Liver (tissue), 9 donors: ENCODE data around the gene SGK2. TPM values are rescaled to one million over a fixed set of nuclear protein-coding genes. Genes with fewer than 3 reads are reported as not detected.
"Not testable (repeated sequence)": the region's sequence is repeated elsewhere in the genome, so short reads cannot be mapped to it uniquely, and the experiment has no call there.

Source experiments
- DNase-seq: peaks from one replicate; pipeline ENCODE4 v3.0.0-alpha.2; 2017; ENCODE audit warnings: low spot score
- H3K27ac ChIP-seq, 2 donors: one replicate each; pipeline ENCODE4 v1.7.0; 2013; ENCODE audit warnings: inconsistent platforms in 2 of 2, low read length in 2 of 2, control low read depth in 1 of 2, low read depth in 1 of 2, mild to moderate bottlenecking in 1 of 2
- H3K27me3 ChIP-seq, 4 donors: one replicate each; pipeline versions ENCODE4 v1.6.1 to v1.7.0; 2013; ENCODE audit warnings: low read length in 3 of 4, inconsistent platforms in 1 of 4, mild to moderate bottlenecking in 1 of 4, moderate library complexity in 1 of 4; ENCODE audit not compliant: control insufficient read depth in 4 of 4, insufficient read depth in 4 of 4
- H3K36me3 ChIP-seq, 4 donors: one replicate each; pipeline versions ENCODE4 v1.6.1 to v1.7.0; 2013; ENCODE audit warnings: low read length in 3 of 4, mild to moderate bottlenecking in 3 of 4, low read depth in 1 of 4, moderate library complexity in 1 of 4; ENCODE audit not compliant: control insufficient read depth in 4 of 4, insufficient read depth in 3 of 4
- H3K4me1 ChIP-seq, 4 donors: one replicate each; pipeline versions ENCODE4 v1.6.1 to v1.7.0; 2013; ENCODE audit warnings: low read length in 3 of 4, mild to moderate bottlenecking in 3 of 4, moderate library complexity in 1 of 4; ENCODE audit not compliant: control insufficient read depth in 4 of 4, insufficient read depth in 4 of 4
- H3K4me3 ChIP-seq, 3 donors: one replicate each; pipeline versions ENCODE4 v1.6.1 to v1.7.0; 2013; ENCODE audit warnings: low read length in 3 of 3, control low read depth in 1 of 3, low read depth in 1 of 3, mild to moderate bottlenecking in 1 of 3
- H3K9ac ChIP-seq, 2 donors: one replicate each; pipeline ENCODE4 v1.7.0; 2013; ENCODE audit warnings: low read length in 2 of 2, mild to moderate bottlenecking in 2 of 2, moderate library complexity in 2 of 2, control low read depth in 1 of 2, low read depth in 1 of 2
- H3K9me3 ChIP-seq, 4 donors: one replicate each; pipeline versions ENCODE4 v1.6.1 to v1.7.0; 2013; ENCODE audit warnings: low read length in 3 of 4; ENCODE audit not compliant: control insufficient read depth in 4 of 4
- CTCF ChIP-seq: fragments of 150-350 bp; IDR thresholded peaks from 2 replicates; pipeline ENCODE4 v1.5.1; 2017; ENCODE audit warnings: improper control_type of control experiment, low read depth, low read length; ENCODE audit not compliant: missing input control
- EGR1 ChIP-seq, 2 donors: IDR thresholded peaks; 2 replicates each; pipeline ENCODE4 v1.6.1; 2016 to 2018; ENCODE audit warnings: antibody characterized with exemption in 2 of 2, low read depth in 2 of 2
- FOXA1 ChIP-seq: IDR thresholded peaks from 2 replicates; pipeline ENCODE4 v1.6.1; 2016; ENCODE audit warnings: antibody characterized with exemption
- GABPA ChIP-seq, 2 donors: IDR thresholded peaks in 1 of 2; conservative IDR thresholded peaks in 1 of 2; 2 replicates each; pipeline ENCODE4 v1.6.1; 2016; ENCODE audit warnings: antibody characterized with exemption in 2 of 2, mild to moderate bottlenecking in 1 of 2, moderate library complexity in 1 of 2
- HNF4A ChIP-seq, 2 donors: conservative IDR thresholded peaks; 2 replicates each; pipeline ENCODE4 v1.6.1; 2016; ENCODE audit warnings: antibody characterized with exemption in 2 of 2, mild to moderate bottlenecking in 2 of 2
- HNF4G ChIP-seq: IDR thresholded peaks from 2 replicates; pipeline ENCODE4 v1.6.1; 2016; ENCODE audit warnings: antibody characterized with exemption
- MAX ChIP-seq: IDR thresholded peaks from 2 replicates; pipeline ENCODE4 v1.6.1; 2016; ENCODE audit warnings: antibody characterized with exemption
- NR2F2 ChIP-seq: IDR thresholded peaks from 2 replicates; pipeline ENCODE4 v1.6.1; 2016; ENCODE audit warnings: antibody characterized with exemption
- RAD21 ChIP-seq, 2 donors: IDR thresholded peaks; 2 replicates each; pipeline ENCODE4 v1.6.1; 2016; ENCODE audit warnings: antibody characterized with exemption in 2 of 2, mild to moderate bottlenecking in 2 of 2
- REST ChIP-seq: IDR thresholded peaks from 2 replicates; pipeline ENCODE4 v1.6.1; 2016; ENCODE audit warnings: antibody characterized with exemption, mild to moderate bottlenecking
- RXRA ChIP-seq, 2 donors: IDR thresholded peaks; 2 replicates each; pipeline ENCODE4 v1.6.1; 2017 to 2018; ENCODE audit warnings: antibody characterized with exemption in 2 of 2, mild to moderate bottlenecking in 1 of 2
- SP1 ChIP-seq: IDR thresholded peaks from 2 replicates; pipeline ENCODE4 v1.6.1; 2018; ENCODE audit warnings: antibody characterized with exemption, mild to moderate bottlenecking
- TAF1 ChIP-seq: conservative IDR thresholded peaks from 2 replicates; pipeline ENCODE4 v1.6.1; 2016; ENCODE audit warnings: antibody characterized with exemption, mild to moderate bottlenecking
- YY1 ChIP-seq: IDR thresholded peaks from 2 replicates; pipeline ENCODE4 v1.6.1; 2016; ENCODE audit warnings: antibody characterized with exemption, mild to moderate bottlenecking
- ZBTB33 ChIP-seq: IDR thresholded peaks from 2 replicates; pipeline ENCODE4 v1.6.1; 2016; ENCODE audit warnings: antibody characterized with exemption
- WGBS: extraction: QIAGEN DNeasy Blood & Tissue Kit; methylation state at CpG from one replicate; pipeline ENCODE4 v1.1.7; 2013; 5-methylcytosine and 5-hydroxymethylcytosine counted together
- polyA plus RNA-seq, 2 donors: library from polyadenylated mRNA; stranded (reverse) in 1 of 2; unstranded in 1 of 2; fragments of 200-250 nt in 1 of 2; fragments of >200 nt in 1 of 2; fragmentation: Nextera tagmentation in 1 of 2; extraction: Ambion mirVana in 1 of 2; gene quantifications; one replicate each; pipeline versions ENCODE4 v1.2.1 to v1.2.3, GENCODE V29; 2013 to 2015
- total RNA-seq, 2 donors: library from RNA; depleted of rRNA; stranded (reverse); fragments of >200 nt; gene quantifications; one replicate each; pipeline ENCODE4 v1.2.3, GENCODE V29; 2014
- donor health status: healthy.
- donor health status: healthy.
- donor health status: healthy.
- donor health status: healthy.
- donor health status: healthy.

The SGK2 gene
- total and polyA plus RNA-seq, 4 donors, result 22.9 to 253 (median 60.3) TPM

- H3K9ac ChIP-seq, result no peak overlapping the region
- no peaks in the 10 kb centered on the region for H3K4me1 ChIP-seq
- no peaks in the 10 kb centered on the region for H3K27me3 ChIP-seq
- no peak overlapping the region for H3K27ac ChIP-seq
- TF ChIP-seq HNF4G (no peak), FOXA1 (no peak), RXRA (IDR thresholded peaks at IDR 0.05) (no peak), NR2F2 (no peak), ZBTB33 (no peak), EGR1 (IDR thresholded peaks at IDR 0.05; ENCODE audit: low read depth in 2 of 2) (no peak), SP1 (no peak), HNF4A (conservative IDR thresholded peaks at IDR 0.05) (no peak), TAF1 (no peak), MAX (no peak)
- H3K36me3 ChIP-seq, result peaks cover 5 to 12% (median 6%) of the 10 kb centered on the region in 4 donors
- no peak overlapping the region for H3K4me3 ChIP-seq
- DNase-seq, result no peak
- H3K9me3 ChIP-seq, result no peaks in the 10 kb centered on the region
- 94% methylated on average over 9 of the region's 9 CpGs for WGBS
These were observed 46.9 kb downstream of the SGK2 start for GRCh38 chr20:43605715-43606114.

- H3K27ac ChIP-seq, DNase-seq, H3K27me3 ChIP-seq, H3K4me1 ChIP-seq, H3K9me3 ChIP-seq, H3K4me3 ChIP-seq, H3K9ac ChIP-seq: not testable (repeated sequence)
- WGBS, result 96% methylated on average over 28 of the region's 30 CpGs
- peaks cover 5 to 12% (median 6%) of the 10 kb centered on the region in 4 donors for H3K36me3 ChIP-seq
These were observed 48.5 kb downstream of the SGK2 start for GRCh38 chr20:43607278-43607677.

GRCh38 chr20:43631598-43631997 lies 72.8 kb downstream of the SGK2 start:
- Histone ChIP-seq H3K4me3 (no peak overlapping the region), H3K9ac (no peak overlapping the region), H3K4me1 (no peaks in the 10 kb centered on the region), H3K27me3 (no peaks in the 10 kb centered on the region), H3K36me3 (peaks cover 0 to 3% (median 0%) of the 10 kb centered on the region in 4 donors), H3K27ac (no peak overlapping the region), H3K9me3 (no peaks in the 10 kb centered on the region)
- no peak for TF ChIP-seq MAX
- no peak for TF ChIP-seq GABPA (IDR thresholded peaks at IDR 0.05 in 1 of 2, conservative IDR thresholded peaks at IDR 0.05 in 1 of 2)
- no peak for TF ChIP-seq RAD21 (IDR thresholded peaks at IDR 0.05)
- TF ChIP-seq RXRA (IDR thresholded peaks at IDR 0.05), result no peak
- TF ChIP-seq FOXA1, result no peak
- no peak for TF ChIP-seq ZBTB33
- TF ChIP-seq TAF1, result no peak
- no peak for TF ChIP-seq HNF4A (conservative IDR thresholded peaks at IDR 0.05)
- TF ChIP-seq REST, result no peak
- TF ChIP-seq CTCF, result no peak
- no peak for TF ChIP-seq YY1
- no peak for TF ChIP-seq EGR1 (IDR thresholded peaks at IDR 0.05; ENCODE audit: low read depth in 2 of 2)
- TF ChIP-seq HNF4G, result no peak
- WGBS, result 97% methylated on average over 8 of the region's 8 CpGs
- no peak for DNase-seq
